SK-N-SH treated with all-trans-retinoic acid at 6 μM for 48 hours (cell line): ENCODE results near the gene MEI1.

Source experiments
- ARNTL ChIP-seq: fragments of 450-650 bp; formaldehyde crosslinking; IDR thresholded peaks from 2 replicates; pipeline ENCODE4 v1.5.0; 2020; ENCODE audit warnings: low read depth, mild to moderate bottlenecking, moderate library complexity, borderline replicate concordance
- BACH2 ChIP-seq: fragments of 250-450 bp; sonication (Bioruptor Pico); IDR thresholded peaks from 2 replicates; pipeline ENCODE4 v1.9.0; 2021; ENCODE audit warnings: mild to moderate bottlenecking, borderline replicate concordance
- CSDC2 ChIP-seq: fragments of 250-450 bp; sonication (Bioruptor Pico); IDR thresholded peaks from 2 replicates; pipeline ENCODE4 v1.5.0; 2020; ENCODE audit warnings: mild to moderate bottlenecking, moderate library complexity
- CSRNP3 ChIP-seq: fragments of 250-450 bp; sonication (Bioruptor Pico); IDR thresholded peaks from 2 replicates; pipeline ENCODE4 v1.5.1; 2021; ENCODE audit warnings: mild to moderate bottlenecking, moderate library complexity
- ISL1 ChIP-seq: fragments of 250-450 bp; sonication (Bioruptor Pico); IDR thresholded peaks from 2 replicates; pipeline ENCODE4 v2.1.2; 2022; ENCODE audit warnings: mild to moderate bottlenecking, moderate library complexity
- OSR1 ChIP-seq: fragments of 250-450 bp; sonication (Bioruptor Pico); IDR thresholded peaks from 2 replicates; pipeline ENCODE4 v1.8.0; 2022; ENCODE audit warnings: moderate library complexity, mild to moderate bottlenecking, inconsistent platforms
- PATZ1 ChIP-seq: fragments of 250-450 bp; sonication (Bioruptor Pico); IDR thresholded peaks from 2 replicates; pipeline ENCODE4 v1.8.0; 2020; ENCODE audit warnings: mild to moderate bottlenecking, moderate library complexity, borderline replicate concordance
- POU6F1 ChIP-seq: fragments of 250-450 bp; sonication (Bioruptor Pico); IDR thresholded peaks from 2 replicates; pipeline ENCODE4 v1.8.0; 2021; ENCODE audit warnings: low read depth, mild to moderate bottlenecking, moderate library complexity, borderline replicate concordance
- SNAI2 ChIP-seq: fragments of 250-450 bp; sonication (Bioruptor Pico); IDR thresholded peaks from 2 replicates; pipeline ENCODE4 v1.5.0; 2020; ENCODE audit warnings: mild to moderate bottlenecking, moderate library complexity
- TCF4 ChIP-seq: fragments of 250-450 bp; sonication (Bioruptor Pico); IDR thresholded peaks from 2 replicates; pipeline ENCODE4 v1.8.0; 2021; ENCODE audit warnings: mild to moderate bottlenecking, moderate library complexity, borderline replicate concordance
- ZC3H10 ChIP-seq: fragments of 250-450 bp; sonication (Bioruptor Pico); IDR thresholded peaks from 2 replicates; pipeline ENCODE4 v1.5.1; 2021; ENCODE audit warnings: mild to moderate bottlenecking, moderate library complexity
- ZFP3 ChIP-seq: fragments of 250-450 bp; sonication (Bioruptor Pico); IDR thresholded peaks from 2 replicates; pipeline ENCODE4 v1.5.0; 2020; ENCODE audit warnings: mild to moderate bottlenecking, moderate library complexity
- ZNF8 ChIP-seq: fragments of 450-650 bp; formaldehyde crosslinking; IDR thresholded peaks from 2 replicates; pipeline ENCODE4 v1.5.0; 2020; ENCODE audit warnings: mild to moderate bottlenecking, moderate library complexity
- TF ChIP-seq, protein P1 (sequence below): fragments of 250-450 bp; sonication (Bioruptor Pico); IDR thresholded peaks from 2 replicates; pipeline ENCODE4 v1.5.1; 2020; ENCODE audit warnings: low read depth, mild to moderate bottlenecking, moderate library complexity

DNA sequence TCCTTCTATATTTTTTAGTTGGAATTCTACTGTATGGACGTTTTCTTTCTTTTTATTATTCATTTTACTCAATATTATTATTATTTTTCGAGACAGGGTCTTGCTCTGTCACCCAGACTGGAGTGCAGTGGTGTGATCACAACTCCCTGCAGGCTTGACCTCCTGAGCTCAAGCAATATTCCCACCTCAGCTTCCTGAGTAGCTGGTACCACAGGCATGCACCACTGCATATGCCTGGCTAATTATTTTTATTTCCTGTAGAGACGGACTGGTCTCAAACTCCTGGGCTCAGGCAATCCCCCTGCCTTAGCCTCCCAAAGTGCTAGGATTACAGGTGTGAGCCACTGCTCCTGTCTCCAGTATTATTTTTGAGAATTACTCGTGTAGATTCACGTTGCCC lies 67.2 kb downstream of the MEI1 start:
- TF ChIP-seq SNAI2 (no peak), OSR1 (no peak), POU6F1 (CRISPR knock-in tag) (no peak), ZNF8 (CRISPR knock-in tag) (no peak), ZFP3 (CRISPR knock-in tag) (no peak), BACH2 (CRISPR knock-in tag) (no peak), ISL1 (CRISPR knock-in tag) (no peak), PATZ1 (no peak), TCF4 (no peak), CSDC2 (CRISPR knock-in tag) (no peak), CSRNP3 (CRISPR knock-in tag) (no peak), ZC3H10 (CRISPR knock-in tag) (no peak), ARNTL (CRISPR knock-in tag) (no peak)
- TF ChIP-seq, protein P1, sequence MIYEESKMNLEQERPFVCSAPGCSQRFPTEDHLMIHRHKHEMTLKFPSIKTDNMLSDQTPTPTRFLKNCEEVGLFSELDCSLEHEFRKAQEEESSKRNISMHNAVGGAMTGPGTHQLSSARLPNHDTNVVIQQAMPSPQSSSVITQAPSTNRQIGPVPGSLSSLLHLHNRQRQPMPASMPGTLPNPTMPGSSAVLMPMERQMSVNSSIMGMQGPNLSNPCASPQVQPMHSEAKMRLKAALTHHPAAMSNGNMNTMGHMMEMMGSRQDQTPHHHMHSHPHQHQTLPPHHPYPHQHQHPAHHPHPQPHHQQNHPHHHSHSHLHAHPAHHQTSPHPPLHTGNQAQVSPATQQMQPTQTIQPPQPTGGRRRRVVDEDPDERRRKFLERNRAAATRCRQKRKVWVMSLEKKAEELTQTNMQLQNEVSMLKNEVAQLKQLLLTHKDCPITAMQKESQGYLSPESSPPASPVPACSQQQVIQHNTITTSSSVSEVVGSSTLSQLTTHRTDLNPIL, result no peak
